GM23248 (cell line): ENCODE measurements around the gene SURF4.

Experiments used
- EZH2 ChIP-seq: fragments of 200-600 bp; sonication (generic); IDR thresholded peaks from 2 replicates; pipeline ENCODE4 v1.6.1; 2018; ENCODE audit warnings: antibody characterized with exemption, mild to moderate bottlenecking; ENCODE audit not compliant: insufficient read depth, poor library complexity, severe bottlenecking
- EZH2phosphoT487 ChIP-seq: fragments of 200-600 bp; sonication (generic); IDR thresholded peaks from 2 replicates; pipeline ENCODE4 v1.6.1; 2018; ENCODE audit warnings: antibody characterized with exemption, moderate library complexity, mild to moderate bottlenecking, low read depth; ENCODE audit not compliant: insufficient read depth

GRCh38 chr9:133354766-133355165 lies 21.1 kb downstream of the SURF4 start:
- no peak for TF ChIP-seq EZH2
- TF ChIP-seq EZH2phosphoT487, result no peak
